HG03280 (cell line): Measurements from ENCODE around the gene NEK6.

Experiments
- ATAC-seq: cut with Tn5 transposase; IDR thresholded peaks from one replicate; pipeline ENCODE4 v1.9.1; 2021; ENCODE audit warnings: mild to moderate bottlenecking, moderate library complexity; ENCODE audit not compliant: unreplicated experiment

The NEK6 gene

DNA sequence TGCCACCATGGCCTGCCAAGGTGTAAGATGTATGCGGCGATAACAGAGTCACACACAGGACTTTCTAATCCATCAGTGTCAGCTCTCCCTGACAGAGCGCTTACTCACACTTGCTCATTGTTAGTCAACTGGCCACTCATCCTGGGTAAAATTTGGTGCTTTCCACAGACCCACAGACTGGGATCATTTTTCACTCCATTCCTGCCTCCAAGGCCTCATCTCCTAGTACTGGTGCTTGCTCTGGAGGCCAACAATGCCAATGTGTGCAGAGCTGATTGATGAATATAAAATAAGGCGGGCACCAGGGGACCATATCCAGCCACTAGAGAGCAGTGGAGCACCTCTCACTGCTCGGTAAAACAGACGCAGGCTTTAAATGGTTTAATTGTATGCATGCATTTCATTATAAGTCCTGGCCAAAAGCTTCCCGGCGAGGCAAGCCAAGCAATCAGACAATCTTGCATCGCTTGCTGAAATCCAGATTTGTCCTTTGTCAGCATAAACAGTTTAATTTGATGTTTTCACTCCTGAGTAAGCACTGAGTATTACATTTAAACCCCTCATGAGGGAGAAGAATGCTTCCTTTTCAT, 135.2 kb downstream of the NEK6 start:
- no peak for ATAC-seq

DNA sequence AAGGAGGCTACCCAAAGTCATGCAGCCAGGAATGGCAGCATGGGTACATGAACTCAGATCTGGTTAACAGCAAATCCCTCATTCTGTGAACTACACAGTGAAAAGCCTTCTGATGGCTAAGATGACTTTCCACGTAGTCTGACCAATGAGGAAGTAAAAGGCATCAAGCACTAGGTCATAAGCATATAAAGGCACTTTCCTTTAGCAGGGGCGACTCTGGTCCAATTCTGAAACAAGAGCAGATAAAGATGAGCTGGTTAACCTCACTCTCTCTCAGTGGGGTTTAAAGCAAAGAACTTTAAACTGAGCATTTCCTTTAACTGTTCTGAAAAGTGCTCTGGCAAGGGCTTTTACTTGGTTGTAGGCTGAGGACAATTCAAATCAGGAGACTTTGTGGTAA, 136.4 kb downstream of the NEK6 start:
- no peak for ATAC-seq

DNA sequence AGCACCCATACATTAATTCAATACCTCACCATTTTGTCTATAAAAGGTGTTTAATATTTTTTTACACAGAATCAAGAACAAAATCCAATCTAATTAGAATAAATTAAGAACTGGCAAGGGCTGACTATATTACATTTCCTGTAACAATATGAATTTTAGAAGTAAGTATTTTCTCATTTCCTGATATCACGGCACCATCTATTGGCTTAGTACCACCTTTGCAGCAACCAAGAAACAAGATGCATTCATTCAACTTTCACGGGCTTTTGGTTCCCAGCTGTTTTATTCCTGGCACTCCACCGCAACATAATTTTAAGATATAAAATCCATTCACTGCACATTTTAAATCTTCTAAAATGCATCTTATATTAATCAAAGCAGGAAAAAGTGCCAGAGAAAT, 136.8 kb downstream of the NEK6 start:
- no peak for ATAC-seq

DNA sequence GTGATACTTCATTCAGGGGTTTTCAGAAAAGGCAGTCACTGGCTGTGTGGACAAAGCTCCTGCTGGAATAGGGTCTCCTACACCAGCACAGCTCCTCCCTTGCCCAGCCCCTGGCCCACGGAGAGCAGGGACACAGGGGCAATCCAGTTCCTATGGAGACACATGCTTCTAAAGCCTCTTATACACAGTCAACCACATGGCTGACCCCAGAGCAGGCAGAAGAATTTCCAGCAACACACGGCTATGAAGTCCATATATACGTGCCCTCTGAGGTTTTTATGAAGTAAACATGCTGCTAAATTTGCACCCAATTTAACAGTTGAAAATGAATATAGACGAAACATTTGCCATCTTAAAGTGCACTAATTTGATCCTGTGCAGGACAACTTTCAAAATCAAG, 138.1 kb downstream of the NEK6 start:
- ATAC-seq = no peak

DNA sequence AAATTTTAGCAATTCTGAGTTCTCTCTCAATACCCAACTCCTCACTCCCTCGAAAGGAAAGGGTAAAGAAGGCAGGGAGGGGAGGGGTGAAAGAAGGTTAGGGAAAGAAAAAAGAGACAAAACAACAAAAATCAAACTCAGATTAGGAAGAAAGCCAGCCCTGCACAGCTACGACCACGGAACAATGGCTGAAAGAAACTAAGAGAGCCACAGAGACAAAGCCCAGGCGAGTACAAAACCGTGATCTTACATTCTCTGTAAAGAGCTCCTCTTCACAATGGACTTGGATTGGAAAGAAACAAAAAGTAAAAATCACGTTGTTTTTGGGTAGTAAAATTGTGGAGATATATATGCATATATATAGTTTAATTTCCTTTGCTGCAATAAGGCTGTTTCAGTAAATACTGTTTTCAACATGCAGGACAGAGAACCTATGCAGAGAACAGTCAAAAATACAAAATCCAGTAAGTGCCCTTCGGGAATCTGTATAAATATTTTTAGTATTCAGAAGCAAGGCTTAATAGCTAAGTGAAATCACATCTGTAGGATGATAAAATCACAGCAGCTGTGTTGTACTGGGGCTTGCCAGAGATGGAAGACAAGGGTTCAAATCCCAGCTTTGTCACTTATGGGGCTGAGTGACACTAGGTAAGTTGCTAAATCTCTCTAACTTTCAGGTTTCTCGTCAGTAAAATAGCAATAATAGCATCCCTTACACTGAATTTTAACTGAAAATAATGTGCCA, 140.6 kb downstream of the NEK6 start:
- ATAC-seq = no peak

DNA sequence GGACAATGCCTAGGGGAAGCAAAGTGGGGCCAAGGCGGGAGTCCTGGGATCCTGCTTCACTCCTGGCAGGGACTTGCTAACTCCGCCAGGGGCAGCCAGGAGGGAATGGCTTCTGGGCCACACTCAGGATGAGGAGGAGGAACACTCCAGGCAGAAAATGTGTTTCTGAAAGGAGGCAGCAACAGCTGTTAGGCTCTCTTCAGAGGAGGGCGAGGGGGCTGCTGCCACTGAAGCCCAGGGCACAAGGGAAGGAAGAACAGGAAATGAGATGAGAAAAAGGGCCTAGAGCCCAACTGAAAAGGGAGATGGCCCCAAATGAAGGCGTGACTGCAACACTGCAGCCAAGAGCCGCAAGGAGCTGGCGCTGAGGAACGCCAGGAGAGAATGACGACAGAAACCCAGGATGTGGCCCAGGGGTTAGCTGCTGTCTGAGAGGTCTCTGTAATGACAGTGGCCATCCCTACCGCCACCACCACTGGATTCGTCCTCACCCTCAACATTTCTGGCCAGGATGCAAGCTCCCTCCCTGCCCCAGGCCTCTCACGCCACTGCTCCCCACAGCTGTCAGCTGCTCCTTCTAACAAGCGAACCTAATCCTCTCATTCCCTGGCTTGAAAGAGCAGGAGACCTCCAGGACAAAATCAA, 141.7 kb downstream of the NEK6 start:
- no peak for ATAC-seq

DNA sequence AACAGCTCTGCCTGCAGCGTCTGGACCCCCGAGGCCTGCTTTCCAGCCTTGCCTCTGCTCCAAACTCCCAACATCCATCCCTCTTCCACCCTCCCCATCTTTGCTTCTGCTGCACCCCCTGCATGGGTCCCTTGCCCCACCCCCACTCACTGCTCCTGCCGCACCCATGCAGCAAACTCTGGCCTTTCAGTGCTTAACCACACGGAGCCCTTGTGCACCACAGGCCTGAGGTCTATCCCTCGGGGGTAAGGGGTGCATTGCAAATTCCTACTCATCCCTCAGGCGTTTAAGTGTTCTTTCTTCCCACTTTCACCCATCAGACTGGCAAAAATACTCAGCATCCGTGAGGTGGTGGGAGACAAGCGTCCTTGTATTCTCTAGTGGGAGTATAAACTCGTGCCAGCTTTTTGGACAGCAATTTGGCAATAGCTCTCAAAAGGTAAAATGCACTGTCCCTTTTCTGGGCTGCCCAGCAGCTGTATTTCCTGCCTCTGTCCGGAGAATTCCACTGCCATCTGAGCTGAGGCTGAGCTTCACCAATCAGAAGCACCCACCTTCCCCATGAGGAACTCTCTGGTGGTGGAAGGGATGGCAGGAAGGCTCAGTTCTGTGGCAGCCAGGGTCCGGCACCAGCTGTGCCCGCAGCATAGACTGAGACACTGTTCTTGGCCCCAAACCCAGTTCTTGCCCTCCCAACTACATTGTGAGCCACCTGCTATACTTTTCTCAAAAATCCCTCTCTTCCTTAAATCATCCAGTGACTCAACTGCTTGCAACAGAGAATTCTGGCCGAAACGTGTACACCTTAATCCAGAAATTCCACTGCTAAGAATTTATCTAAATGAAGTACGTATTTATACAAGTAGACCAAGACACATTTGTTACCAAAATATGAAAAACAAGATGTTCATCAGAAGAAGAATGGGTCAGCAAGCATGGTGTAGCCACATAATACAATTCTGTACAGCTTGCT, 142.5 kb downstream of the NEK6 start:
- no peak for ATAC-seq
